HEK293T (cell line): ENCODE measurements around the gene SNX18.

ENCODE experiments used
- ARNT ChIP-seq: fragments of 450-650 bp; IDR thresholded peaks from 2 replicates; pipeline ENCODE4 v1.6.1; 2017; ENCODE audit warnings: mild to moderate bottlenecking
- FOXM1 ChIP-seq: fragments of 450-650 bp; IDR thresholded peaks from 2 replicates; pipeline ENCODE4 v1.6.1; 2017; ENCODE audit warnings: mild to moderate bottlenecking, borderline replicate concordance
- HDGF ChIP-seq: fragments of 450-650 bp; IDR thresholded peaks from 2 replicates; pipeline ENCODE4 v1.6.1; 2017; ENCODE audit warnings: antibody characterized with exemption, borderline replicate concordance
- LEF1 ChIP-seq: fragments of 450-650 bp; IDR thresholded peaks from 2 replicates; pipeline ENCODE4 v1.6.1; 2017; ENCODE audit warnings: mild to moderate bottlenecking, borderline replicate concordance
- SP1 ChIP-seq: fragments of 450-650 bp; IDR thresholded peaks from 2 replicates; pipeline ENCODE4 v1.6.1; 2017
- SUZ12 ChIP-seq: fragments of 450-650 bp; IDR thresholded peaks from 2 replicates; pipeline ENCODE4 v1.6.1; 2016; ENCODE audit warnings: mild to moderate bottlenecking
- TARDBP ChIP-seq: fragments of 450-650 bp; IDR thresholded peaks from 2 replicates; pipeline ENCODE4 v1.6.1; 2016

- TF ChIP-seq SP1 (no peak), LEF1 (no peak), FOXM1 (no peak), ARNT (no peak), TARDBP (no peak), HDGF (no peak), SUZ12 (no peak)
Observed at GRCh38 chr5:54547711-54548250, 30.2 kb downstream of the SNX18 start.
